Gastrocnemius medialis (tissue), 4 donors: ENCODE data around the gene TMEM198. TPM values are rescaled to one million over a fixed set of nuclear protein-coding genes. Genes with fewer than 3 reads are reported as not detected.

Experiments used
- ATAC-seq, 2 donors: fragments of 150-250 bp; one replicate each; pipeline ENCODE4 v1.9.1; 2016
- DNase-seq, 2 donors: peaks; one replicate each; pipeline ENCODE4 v3.0.0-alpha.2; 2019
- H3K27ac ChIP-seq, 4 donors: fragments of 200-600 bp; sonication (generic); 1 replicate in 1 of 4; 2 replicates in 3 of 4; pipeline ENCODE4 v1.5.1; 2016 to 2018; ENCODE audit warnings: mild to moderate bottlenecking in 2 of 4, moderate library complexity in 1 of 4
- H3K27me3 ChIP-seq, 3 donors: fragments of 200-600 bp; sonication (generic) in 2 of 3; 1 replicate in 1 of 3; 2 replicates in 2 of 3; pipeline versions ENCODE4 v1.5.1 to v1.6.0; 2016 to 2019; ENCODE audit warnings: mild to moderate bottlenecking in 1 of 3, moderate library complexity in 1 of 3
- H3K36me3 ChIP-seq, 2 donors: fragments of 200-600 bp; sonication (generic) in 1 of 2; one replicate each; pipeline ENCODE4 v1.5.1; 2017 to 2018
- H3K4me1 ChIP-seq, 2 donors: fragments of 200-600 bp; sonication (generic) in 1 of 2; one replicate each; pipeline ENCODE4 v1.5.1; 2016 to 2017; ENCODE audit warnings: mild to moderate bottlenecking in 2 of 2
- H3K4me3 ChIP-seq, 4 donors: fragments of 200-600 bp; sonication (generic) in 3 of 4; 1 replicate in 1 of 4; 2 replicates in 3 of 4; pipeline ENCODE4 v1.5.1; 2016 to 2019; ENCODE audit warnings: mild to moderate bottlenecking in 2 of 4
- H3K9me3 ChIP-seq, 3 donors: fragments of 200-600 bp; sonication (generic) in 2 of 3; 1 replicate in 1 of 3; 2 replicates in 2 of 3; pipeline ENCODE4 v1.5.1; 2016 to 2019
- CTCF ChIP-seq, 5 experiments: fragments of 450-650 bp in 3 of 5; fragments of 200-600 bp in 2 of 5; sonication (generic) in 2 of 5; IDR thresholded peaks in 4 of 5; conservative IDR thresholded peaks in 1 of 5; 1 replicate in 4 of 5; 2 replicates in 1 of 5; pipeline ENCODE4 v1.5.1; 2016 to 2019; ENCODE audit warnings: antibody characterized with exemption in 5 of 5, mild to moderate bottlenecking in 3 of 5, moderate library complexity in 3 of 5
- POLR2A ChIP-seq, 2 donors: fragments of 450-650 bp; IDR thresholded peaks; one replicate each; pipeline ENCODE4 v1.6.1; 2017; ENCODE audit warnings: antibody characterized with exemption in 2 of 2, mild to moderate bottlenecking in 2 of 2, moderate library complexity in 2 of 2
- in situ Hi-C, 4 donors: fragments of 200-750 bp; cut with MboI; loops; one replicate each; pipeline versions ENCODE4 v1.15.0 to v1.8.0; 2017; ENCODE audit warnings: low sequenced_read_pairs in 4 of 4
- intact Hi-C: fragments of 100-400 bp; cut with DNase I; formaldehyde crosslinking; loops from one replicate; pipeline ENCODE4 v1.15.1; 2023; ENCODE audit warnings: low total_unique reads
- total RNA-seq, 4 donors: library from RNA; depleted of rRNA; stranded (reverse); fragments of >200 nt; gene quantifications; one replicate each; pipeline versions ENCODE4 v1.1.0 to v1.2.3, GENCODE V29; 2016

TMEM198 gene
- total RNA-seq, 4 donors from 2014 or later, result 0.87 to 6.7 (median 3.3) TPM

DNA sequence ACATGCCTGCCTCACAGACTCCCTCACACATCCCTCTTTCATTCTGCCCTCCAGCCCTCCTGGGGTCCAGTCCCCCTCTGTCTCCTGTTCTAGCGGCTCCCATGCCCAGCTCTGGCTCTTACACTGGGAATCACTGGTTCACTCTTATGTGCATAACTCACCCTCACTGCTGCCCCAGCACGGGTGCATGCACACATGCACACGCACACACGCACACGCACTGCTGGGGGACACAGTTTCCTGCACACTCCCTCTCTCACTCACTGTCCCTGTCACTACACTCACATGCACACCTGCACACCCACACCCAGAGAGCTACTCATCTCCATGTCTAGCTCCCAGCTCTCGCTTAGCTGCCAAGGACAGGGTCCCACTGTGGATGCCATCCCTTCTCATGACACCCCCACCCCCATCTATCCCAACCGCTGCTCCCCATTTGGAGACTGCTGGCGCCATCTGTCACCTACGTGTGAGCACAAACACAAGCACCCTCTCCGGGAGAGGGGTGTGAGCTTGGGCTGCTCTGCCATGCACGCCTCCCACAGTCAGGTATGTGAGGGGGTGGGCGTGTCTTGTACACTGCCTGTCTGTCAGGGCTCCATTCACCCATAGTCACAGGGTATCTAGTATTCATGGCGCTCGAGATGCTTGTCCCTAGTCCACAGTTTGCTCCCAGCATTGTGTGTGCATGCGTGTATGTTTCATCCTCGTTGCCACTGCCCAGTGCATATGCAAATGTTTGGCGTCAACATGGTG is 27.8 kb upstream of the TMEM198 start:
- TF ChIP-seq CTCF (IDR thresholded peaks at IDR 0.05 in 4 of 5, conservative IDR thresholded peaks at IDR 0.05 in 1 of 5) (no peak), POLR2A (IDR thresholded peaks at IDR 0.05) (no peak)
- peaks cover 24 to 35% (median 25%) of the 10 kb centered on the region in 3 donors for H3K27me3 ChIP-seq

GRCh38 chr2:219516888-219517287 is 26.9 kb upstream of the TMEM198 start:
- intact Hi-C loops (loop anchor here (5.0 kb wide), 1 partner anchor 375 kb away; no protein-coding TSS in a partner anchor), in situ Hi-C loops (no loop called here)
- H3K9me3 ChIP-seq, result no peaks in the 10 kb centered on the region
- H3K4me3 ChIP-seq, result no peak overlapping the region
- no peak for TF ChIP-seq CTCF (IDR thresholded peaks at IDR 0.05 in 4 of 5, conservative IDR thresholded peaks at IDR 0.05 in 1 of 5)
- TF ChIP-seq POLR2A (IDR thresholded peaks at IDR 0.05), result no peak
- H3K36me3 ChIP-seq, result no peaks in the 10 kb centered on the region
- H3K4me1 ChIP-seq, result peaks cover 0 to 6% of the 10 kb centered on the region in 2 donors
- no peak overlapping the region for H3K27ac ChIP-seq
- ATAC-seq (no peak), DNase-seq (no peak)
- peaks cover 18 to 30% (median 27%) of the 10 kb centered on the region in 3 donors for H3K27me3 ChIP-seq

More for the DNA sequence above, 27.8 kb upstream of the TMEM198 start:
- Histone ChIP-seq H3K4me3 (no peak overlapping the region), H3K4me1 (peaks cover 0 to 6% of the 10 kb centered on the region in 2 donors), H3K9me3 (no peaks in the 10 kb centered on the region), H3K27ac (no peak overlapping the region), H3K36me3 (no peaks in the 10 kb centered on the region)
- no peak for DNase-seq
- intact Hi-C loops, result loop anchor here (5.0 kb wide), 1 partner anchor 376 kb away; no protein-coding TSS in a partner anchor
- ATAC-seq, result no peak
- in situ Hi-C loops, result no loop called here

DNA sequence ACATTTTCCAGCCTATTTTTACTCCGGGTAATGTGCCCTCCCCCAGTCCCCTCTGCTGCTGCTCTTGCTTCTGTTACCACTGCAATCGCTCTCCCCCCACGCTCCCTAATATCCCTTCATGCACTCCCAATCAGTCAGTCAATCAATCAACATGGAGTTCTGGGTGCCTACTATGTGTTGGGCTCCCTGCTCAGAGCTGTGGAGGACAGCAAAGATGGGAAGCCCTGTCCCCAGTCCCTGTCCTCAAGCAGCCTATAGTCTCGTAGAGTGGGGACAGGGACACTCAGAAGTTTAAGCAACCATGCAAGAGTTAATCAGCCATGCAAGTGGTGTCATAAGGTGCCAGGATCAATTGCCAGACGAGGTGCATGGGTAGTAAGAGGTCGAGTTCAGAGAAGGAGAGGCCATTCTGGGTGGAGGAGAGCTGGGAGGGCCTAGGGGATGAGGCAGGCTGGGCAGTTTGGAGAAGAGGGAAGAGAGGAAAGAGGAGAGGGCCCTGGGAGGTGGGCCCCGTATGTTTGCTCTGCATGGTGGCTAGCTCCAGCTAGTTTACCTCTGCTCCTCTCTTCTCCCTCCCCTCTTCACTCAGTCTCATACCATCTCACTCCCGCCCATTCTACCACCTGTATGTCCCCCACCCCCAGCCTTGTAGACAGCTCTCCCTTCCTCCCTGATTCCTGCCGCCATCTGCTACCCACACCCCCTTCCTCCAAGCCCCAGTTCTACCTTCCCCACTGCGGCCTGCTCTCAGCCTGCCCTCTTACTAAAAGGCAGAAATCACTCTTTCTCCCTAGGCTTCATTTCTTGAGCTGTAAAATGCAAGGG is 25.7 kb upstream of the TMEM198 start:
- peaks cover 3 to 12% of the 10 kb centered on the region in 2 donors for H3K4me1 ChIP-seq
- no peaks in the 10 kb centered on the region for H3K36me3 ChIP-seq
- ATAC-seq (no peak), DNase-seq (no peak)
- no peak overlapping the region for H3K4me3 ChIP-seq
- TF ChIP-seq CTCF (IDR thresholded peaks at IDR 0.05 in 4 of 5, conservative IDR thresholded peaks at IDR 0.05 in 1 of 5) (no peak), POLR2A (IDR thresholded peaks at IDR 0.05) (no peak)
- in situ Hi-C loops (no loop called here), intact Hi-C loops (loop anchor here (5.0 kb wide), 1 partner anchor 374 kb away; no protein-coding TSS in a partner anchor)
- no peaks in the 10 kb centered on the region for H3K9me3 ChIP-seq
- H3K27ac ChIP-seq, result no peak overlapping the region
- H3K27me3 ChIP-seq, result peaks cover 26 to 35% (median 26%) of the 10 kb centered on the region in 3 donors

DNA sequence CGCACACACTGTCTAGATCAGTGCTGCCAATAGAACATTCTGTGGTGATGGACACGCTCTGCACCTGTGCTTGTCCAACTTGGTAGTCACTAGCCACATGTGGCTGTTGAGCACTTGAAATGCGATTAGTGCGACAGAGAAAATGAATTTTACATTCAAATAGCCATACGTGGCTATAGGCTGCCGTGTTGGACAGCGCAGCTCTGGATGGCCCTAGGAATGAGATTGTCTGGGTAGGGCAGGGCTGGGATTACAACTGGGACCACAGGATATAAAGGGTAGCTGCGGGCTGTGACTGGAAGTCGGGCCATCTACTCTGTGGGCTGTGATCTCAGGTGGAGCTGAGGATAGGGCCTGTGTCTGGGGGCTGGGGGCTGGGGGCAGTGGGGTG is 24.3 kb upstream of the TMEM198 start:
- no peak for DNase-seq
- Histone ChIP-seq H3K4me1 (peaks cover 3 to 6% of the 10 kb centered on the region in 2 donors), H3K4me3 (no peak overlapping the region), H3K27ac (no peak overlapping the region), H3K9me3 (no peaks in the 10 kb centered on the region), H3K36me3 (no peaks in the 10 kb centered on the region), H3K27me3 (peaks cover 23 to 34% (median 30%) of the 10 kb centered on the region in 3 donors)
- in situ Hi-C loops (no loop called here), intact Hi-C loops (loop anchor here (5.0 kb wide), 1 partner anchor 373 kb away; no protein-coding TSS in a partner anchor)
- ATAC-seq, result peak in 1 of 2 donors; percentile 52
- no peak for TF ChIP-seq POLR2A (IDR thresholded peaks at IDR 0.05)
- TF ChIP-seq CTCF (IDR thresholded peaks at IDR 0.05 in 4 of 5, conservative IDR thresholded peaks at IDR 0.05 in 1 of 5), result no peak
